Inflammatory macrophage treated with lipopolysaccharide for 1 hour (primary cell): ENCODE data around the gene PIK3IP1.

ENCODE experiments used
- DNase-seq, 2 donors: peaks; one replicate each; pipeline ENCODE4 v3.0.0-alpha.2; 2020 to 2022

The PIK3IP1 gene

GRCh38 chr22:31305194-31305593 is 12.9 kb upstream of the PIK3IP1 start:
- DNase-seq: no peak

GRCh38 chr22:31302537-31302936 is 10.2 kb upstream of the PIK3IP1 start:
- no peak for DNase-seq

- DNase-seq: no peak
These were observed 9.7 kb upstream of the PIK3IP1 start for GRCh38 chr22:31302006-31302405.

- DNase-seq: no peak
These were observed 8.6 kb upstream of the PIK3IP1 start for GRCh38 chr22:31300896-31301295.

GRCh38 chr22:31295831-31296657 is 3.8 kb upstream of the PIK3IP1 start:
- peak; percentile 79 to 85 for DNase-seq

GRCh38 chr22:31295360-31295759 is 3.1 kb upstream of the PIK3IP1 start:
- peak in 1 of 2 donors; percentile 33 for DNase-seq

GRCh38 chr22:31291481-31292235 is 630 bp downstream of the PIK3IP1 start:
- DNase-seq: no peak

GRCh38 chr22:31290494-31291471 is 1.5 kb downstream of the PIK3IP1 start:
- peak; percentile 86 to 89 for DNase-seq

- no peak for DNase-seq
These were observed 2.9 kb downstream of the PIK3IP1 start for GRCh38 chr22:31289344-31289743.

- peak in 1 of 2 donors; percentile 46 for DNase-seq
These were observed 3.6 kb downstream of the PIK3IP1 start for GRCh38 chr22:31288496-31289240.

GRCh38 chr22:31287818-31288495 is 4.3 kb downstream of the PIK3IP1 start:
- no peak for DNase-seq

- DNase-seq: peak; percentile 53 to 72
These were observed 5.7 kb downstream of the PIK3IP1 start for GRCh38 chr22:31286360-31287255.

- DNase-seq: no peak
These were observed 7.8 kb downstream of the PIK3IP1 start for GRCh38 chr22:31284281-31285155.

GRCh38 chr22:31282748-31283468 is 9.4 kb downstream of the PIK3IP1 start:
- no peak for DNase-seq

GRCh38 chr22:31281733-31282132 is 10.6 kb downstream of the PIK3IP1 start:
- DNase-seq: no peak

- DNase-seq: no peak
These were observed 12.3 kb downstream of the PIK3IP1 start for GRCh38 chr22:31279821-31280505.

- no peak for DNase-seq
These were observed 13.0 kb downstream of the PIK3IP1 start for GRCh38 chr22:31279327-31279669.
